Posterior vena cava (tissue), 2 donors: ENCODE results near the gene POLR1A. TPM values are rescaled to one million over a fixed set of nuclear protein-coding genes. Genes with fewer than 3 reads are reported as not detected.

Experiments used
- DNase-seq: peaks from one replicate; pipeline ENCODE4 v3.0.0-alpha.2; 2020; ENCODE audit warnings: low spot score
- intact Hi-C, 2 donors: fragments of 100-400 bp; cut with DNase I; formaldehyde crosslinking; loops; one replicate each; pipeline versions ENCODE4 v1.14.1 to v1.14.2; 2022 to 2023
- total RNA-seq, 2 donors: library from RNA; stranded (reverse); fragmentation: NEBNext Ultra II Directional; extraction: Animal tissue kit (Norgen Biotek cat#: 25700); gene quantifications; one replicate each; pipeline ENCODE4 v1.2.1, GENCODE V29; 2021
- donor health status: DM: yes; HTN: yes; CAD: no.
- donor health status: DM: yes; HTN: yes; CAD: no.

Gene POLR1A
- total RNA-seq, 2 donors from 2014 or later = 29.8 to 32.3 TPM

- intact Hi-C loops = no loop called here
- no peak for DNase-seq
Observed at GRCh38 chr2:86068648-86069047, 37.0 kb downstream of the POLR1A start.

- intact Hi-C loops = no loop called here
- DNase-seq = peak; percentile 38
Observed at GRCh38 chr2:86068136-86068588, 37.5 kb downstream of the POLR1A start.

- DNase-seq = no peak
- intact Hi-C loops = no loop called here
Observed at GRCh38 chr2:86066915-86067314, 38.8 kb downstream of the POLR1A start.

GRCh38 chr2:86066007-86066578, 39.6 kb downstream of the POLR1A start:
- DNase-seq = no peak
- intact Hi-C loops = no loop called here

- peak; percentile 36 for DNase-seq
Observed at GRCh38 chr2:86065512-86065911, 40.2 kb downstream of the POLR1A start.

GRCh38 chr2:86064006-86064405, 41.7 kb downstream of the POLR1A start:
- intact Hi-C loops = no loop called here
- DNase-seq = no peak

More at GRCh38 chr2:86065512-86065911, 40.2 kb downstream of the POLR1A start:
- intact Hi-C loops = no loop called here

GRCh38 chr2:86062043-86062442, 43.6 kb downstream of the POLR1A start:
- intact Hi-C loops = no loop called here

GRCh38 chr2:86056590-86057331, 48.9 kb downstream of the POLR1A start:
- intact Hi-C loops = no loop called here

More at GRCh38 chr2:86062043-86062442, 43.6 kb downstream of the POLR1A start:
- DNase-seq = no peak

GRCh38 chr2:86055314-86055713, 50.4 kb downstream of the POLR1A start:
- peak; percentile 56 for DNase-seq
- intact Hi-C loops = no loop called here

More at GRCh38 chr2:86056590-86057331, 48.9 kb downstream of the POLR1A start:
- no peak for DNase-seq

- DNase-seq = peak; percentile 56
- intact Hi-C loops = no loop called here
Observed at GRCh38 chr2:86054535-86055082, 51.1 kb downstream of the POLR1A start.

GRCh38 chr2:86053166-86053565, 52.5 kb downstream of the POLR1A start:
- DNase-seq = peak; percentile 10
- intact Hi-C loops = no loop called here

GRCh38 chr2:86052676-86053075, 53.0 kb downstream of the POLR1A start:
- DNase-seq = peak; percentile 71

GRCh38 chr2:86052265-86052664, 53.4 kb downstream of the POLR1A start:
- intact Hi-C loops = no loop called here
- DNase-seq = no peak

More at GRCh38 chr2:86052676-86053075, 53.0 kb downstream of the POLR1A start:
- intact Hi-C loops = no loop called here

GRCh38 chr2:86050301-86050700, 55.4 kb downstream of the POLR1A start:
- peak; percentile 58 for DNase-seq
- intact Hi-C loops = no loop called here

- intact Hi-C loops = no loop called here
- DNase-seq = peak; percentile 37
Observed at GRCh38 chr2:86049529-86049928, 56.2 kb downstream of the POLR1A start.

GRCh38 chr2:86048888-86049287, 56.8 kb downstream of the POLR1A start:
- intact Hi-C loops = no loop called here
- DNase-seq = peak; percentile 63

GRCh38 chr2:86048383-86048701, 57.3 kb downstream of the POLR1A start:
- intact Hi-C loops = no loop called here
- no peak for DNase-seq

- peak; percentile 32 for DNase-seq
- intact Hi-C loops = no loop called here
Observed at GRCh38 chr2:86047575-86048382, 57.9 kb downstream of the POLR1A start.

- intact Hi-C loops = no loop called here
- DNase-seq = peak; percentile 23
Observed at GRCh38 chr2:86045541-86045940, 60.1 kb downstream of the POLR1A start.

- peak; percentile 25 for DNase-seq
Observed at GRCh38 chr2:86044614-86045013, 61.1 kb downstream of the POLR1A start.

More at GRCh38 chr2:86044614-86045013, 61.1 kb downstream of the POLR1A start:
- intact Hi-C loops = no loop called here
